Testis (tissue), 3 donors: ENCODE results near the gene MTARC1. TPM values are rescaled to one million over a fixed set of nuclear protein-coding genes. Genes with fewer than 3 reads are reported as not detected.
A peak's percentile ranks its signal among the peaks of the same experiment; 100 is the strongest.

Experiments
- DNase-seq: peaks from one replicate; pipeline ENCODE4 v3.0.0-alpha.2; 2019
- H3K27ac ChIP-seq, 2 donors: fragments of 200-600 bp; sonication (generic); one replicate each; pipeline ENCODE4 v1.5.1; 2019
- H3K27me3 ChIP-seq: fragments of 200-600 bp; sonication (generic); one replicate; pipeline ENCODE4 v1.5.1; 2019
- H3K36me3 ChIP-seq: fragments of 200-600 bp; sonication (generic); one replicate; pipeline ENCODE4 v1.5.1; 2017; ENCODE audit warnings: low read depth; ENCODE audit errors: missing control alignments
- H3K4me1 ChIP-seq: fragments of 200-600 bp; sonication (generic); one replicate; pipeline ENCODE4 v1.5.1; 2019
- H3K4me3 ChIP-seq, 2 donors: fragments of 200-600 bp; sonication (generic); one replicate each; pipeline ENCODE4 v1.5.1; 2017 to 2019
- H3K9me3 ChIP-seq: fragments of 200-600 bp; sonication (generic); one replicate; pipeline ENCODE4 v1.5.1; 2017
- CTCF ChIP-seq, 3 experiments: fragments of 450-650 bp in 2 of 3; fragments of 200-600 bp in 1 of 3; sonication (generic) in 1 of 3; IDR thresholded peaks; one replicate each; pipeline ENCODE4 v1.5.1; 2016 to 2019; ENCODE audit warnings: antibody characterized with exemption in 3 of 3, mild to moderate bottlenecking in 2 of 3, moderate library complexity in 1 of 3
- POLR2A ChIP-seq: fragments of 450-650 bp; IDR thresholded peaks from one replicate; pipeline ENCODE4 v1.6.1; 2017; ENCODE audit warnings: antibody characterized with exemption, mild to moderate bottlenecking, moderate library complexity
- WGBS, 2 donors: methylation state at CpG; one replicate each; pipeline ENCODE4 v1.1.5; 2018; 5-methylcytosine and 5-hydroxymethylcytosine counted together
- intact Hi-C: fragments of 100-400 bp; cut with DNase I; formaldehyde crosslinking; loops from one replicate; pipeline ENCODE4 v1.15.1; 2023; ENCODE audit warnings: low total_unique reads
- polyA plus RNA-seq: library from polyadenylated mRNA; stranded (reverse); fragments of 350-450 nt; fragmentation: Illumina TruSeq; extraction: RNeasy Lipid Tissue Mini Kit (QIAGEN cat#74804); gene quantifications from one replicate; pipeline ENCODE4 v1.2.3, GENCODE V29; 2014; ENCODE audit warnings: low read depth, low replicate concordance; ENCODE audit not compliant: insufficient read depth
- total RNA-seq, 2 donors: library from RNA; depleted of rRNA; stranded (reverse); fragments of >200 nt; gene quantifications; one replicate each; pipeline ENCODE4 v1.2.3, GENCODE V29; 2016

Gene MTARC1
- total and polyA plus RNA-seq, 3 donors from 2014 or later: 0.93 to 2.3 (median 1.1) TPM

GRCh38 chr1:220772846-220773245, 13.9 kb upstream of the MTARC1 start:
- Histone ChIP-seq H3K36me3 (no peaks in the 10 kb centered on the region), H3K27me3 (no peaks in the 10 kb centered on the region), H3K4me1 (peaks cover 10% of the 10 kb centered on the region), H3K27ac (no peak overlapping the region), H3K4me3 (no peak overlapping the region), H3K9me3 (no peaks in the 10 kb centered on the region)
- WGBS, 2 donors: 85 to 92% methylated on average over 4 of the region's 4 CpGs
- no peak for DNase-seq
- TF ChIP-seq CTCF (IDR thresholded peaks at IDR 0.05) (no peak), POLR2A (no peak)
- intact Hi-C loops: loop anchor here (10.0 kb wide), 1 partner anchor 78 kb away; the partner anchor contains the start of gene C1orf115

- no peaks in the 10 kb centered on the region for H3K4me1 ChIP-seq
- H3K27me3 ChIP-seq: no peaks in the 10 kb centered on the region
- intact Hi-C loops: loop anchor here (10.0 kb wide), 1 partner anchor 81 kb away; the partner anchor contains the start of gene C1orf115
- H3K9me3 ChIP-seq: no peaks in the 10 kb centered on the region
- no peak overlapping the region for H3K4me3 ChIP-seq
- peak; percentile 70 for DNase-seq
- H3K36me3 ChIP-seq: no peaks in the 10 kb centered on the region
- WGBS, 2 donors: 32 to 34% methylated on average over 8 of the region's 8 CpGs
- TF ChIP-seq CTCF (IDR thresholded peaks at IDR 0.05) (peak; percentile 59 to 89 (median 67)), POLR2A (no peak)
- H3K27ac ChIP-seq: no peak overlapping the region
These were observed 11.4 kb upstream of the MTARC1 start for GRCh38 chr1:220775240-220775853.

- no peak for DNase-seq
- no peaks in the 10 kb centered on the region for H3K27me3 ChIP-seq
- H3K27ac ChIP-seq: no peak overlapping the region
- TF ChIP-seq CTCF (IDR thresholded peaks at IDR 0.05): no peak
- no peak for TF ChIP-seq POLR2A
- H3K4me1 ChIP-seq: no peaks in the 10 kb centered on the region
- H3K4me3 ChIP-seq: peak overlapping the region in 1 of 2 donors; percentile 5
- intact Hi-C loops: loop anchor here (10.0 kb wide), 1 partner anchor 81 kb away; the partner anchor contains the start of gene C1orf115
- 57 to 76% methylated on average over 7 of the region's 7 CpGs for WGBS, 2 donors
- H3K9me3 ChIP-seq: no peaks in the 10 kb centered on the region
- no peaks in the 10 kb centered on the region for H3K36me3 ChIP-seq
These were observed 10.5 kb upstream of the MTARC1 start for GRCh38 chr1:220776254-220776653.

GRCh38 chr1:220776720-220777326, 9.9 kb upstream of the MTARC1 start:
- H3K27ac ChIP-seq: no peak overlapping the region
- no peaks in the 10 kb centered on the region for H3K36me3 ChIP-seq
- H3K27me3 ChIP-seq: no peaks in the 10 kb centered on the region
- H3K4me3 ChIP-seq: peak overlapping the region in 1 of 2 donors; percentile 5
- peak; percentile 92 for DNase-seq
- H3K4me1 ChIP-seq: no peaks in the 10 kb centered on the region
- no peak for TF ChIP-seq POLR2A
- TF ChIP-seq CTCF (IDR thresholded peaks at IDR 0.05): peak; percentile 78 to 94 (median 79)
- 25 to 36% methylated on average over 16 to 19 of the region's 19 CpGs for WGBS, 2 donors
- H3K9me3 ChIP-seq: no peaks in the 10 kb centered on the region
- intact Hi-C loops: loop anchor here (10.0 kb wide), 1 partner anchor 82 kb away; the partner anchor contains the start of gene C1orf115
